ENCODE results near the gene RAD51D. TPM values are rescaled to one million over a fixed set of nuclear protein-coding genes. Genes with fewer than 3 reads are reported as not detected.

Gene RAD51D
- total RNA-seq, 1 donor from 2014 or later, result 11.1 TPM

- Mint-ChIP-seq H3K4me3 (ENCODE audit: unreplicated experiment) (no peak overlapping the region), H3K27ac (ENCODE audit: unreplicated experiment) (no peak overlapping the region), H3K9me3 (ENCODE audit: low read depth) (no peaks in the 10 kb centered on the region), H3K27me3 (ENCODE audit: low read depth) (no peaks in the 10 kb centered on the region), H3K36me3 (ENCODE audit: low read depth) (peaks cover 5% of the 10 kb centered on the region), H3K4me1 (ENCODE audit: low read depth) (peaks cover 23% of the 10 kb centered on the region)
- DNase-seq (ENCODE audit: low spot score), result no peak
- TF ChIP-seq CTCF (IDR thresholded peaks at IDR 0.05), result no peak
Measured at GRCh38 chr17:35053204-35053603, 66.5 kb downstream of the RAD51D start.

- peaks cover 23% of the 10 kb centered on the region for H3K4me1 Mint-ChIP-seq (ENCODE audit: low read depth)
- no peaks in the 10 kb centered on the region for H3K9me3 Mint-ChIP-seq (ENCODE audit: low read depth)
- no peak for TF ChIP-seq CTCF (IDR thresholded peaks at IDR 0.05)
- no peak overlapping the region for H3K27ac Mint-ChIP-seq (ENCODE audit: unreplicated experiment)
- H3K27me3 Mint-ChIP-seq (ENCODE audit: low read depth), result no peaks in the 10 kb centered on the region
- no peak overlapping the region for H3K4me3 Mint-ChIP-seq (ENCODE audit: unreplicated experiment)
- DNase-seq (ENCODE audit: low spot score), result no peak
- peaks cover 5% of the 10 kb centered on the region for H3K36me3 Mint-ChIP-seq (ENCODE audit: low read depth)
Measured at GRCh38 chr17:35052780-35053179, 66.9 kb downstream of the RAD51D start.

- H3K36me3 Mint-ChIP-seq (ENCODE audit: low read depth), result peaks cover 5% of the 10 kb centered on the region
- no peak for TF ChIP-seq CTCF (IDR thresholded peaks at IDR 0.05)
- H3K9me3 Mint-ChIP-seq (ENCODE audit: low read depth), result no peaks in the 10 kb centered on the region
- H3K27ac Mint-ChIP-seq (ENCODE audit: unreplicated experiment), result peak overlapping the region; percentile 10
- no peak for DNase-seq (ENCODE audit: low spot score)
- peaks cover 23% of the 10 kb centered on the region for H3K4me1 Mint-ChIP-seq (ENCODE audit: low read depth)
- no peak overlapping the region for H3K4me3 Mint-ChIP-seq (ENCODE audit: unreplicated experiment)
- H3K27me3 Mint-ChIP-seq (ENCODE audit: low read depth), result no peaks in the 10 kb centered on the region
Measured at GRCh38 chr17:35052241-35052610, 67.4 kb downstream of the RAD51D start.

GRCh38 chr17:35051579-35052240 lies 68.0 kb downstream of the RAD51D start:
- Mint-ChIP-seq H3K36me3 (ENCODE audit: low read depth) (peaks cover 5% of the 10 kb centered on the region), H3K9me3 (ENCODE audit: low read depth) (no peaks in the 10 kb centered on the region), H3K27ac (ENCODE audit: unreplicated experiment) (peak overlapping the region; percentile 10), H3K4me3 (ENCODE audit: unreplicated experiment) (no peak overlapping the region), H3K27me3 (ENCODE audit: low read depth) (no peaks in the 10 kb centered on the region), H3K4me1 (ENCODE audit: low read depth) (peaks cover 23% of the 10 kb centered on the region)
- no peak for DNase-seq (ENCODE audit: low spot score)
- no peak for TF ChIP-seq CTCF (IDR thresholded peaks at IDR 0.05)

GRCh38 chr17:35051183-35051578 lies 68.5 kb downstream of the RAD51D start:
- TF ChIP-seq CTCF (IDR thresholded peaks at IDR 0.05), result no peak
- Mint-ChIP-seq H3K36me3 (ENCODE audit: low read depth) (peaks cover 5% of the 10 kb centered on the region), H3K4me3 (ENCODE audit: unreplicated experiment) (no peak overlapping the region), H3K27ac (ENCODE audit: unreplicated experiment) (peak overlapping the region; percentile 10), H3K4me1 (ENCODE audit: low read depth) (peaks cover 26% of the 10 kb centered on the region), H3K27me3 (ENCODE audit: low read depth) (no peaks in the 10 kb centered on the region), H3K9me3 (ENCODE audit: low read depth) (no peaks in the 10 kb centered on the region)
- DNase-seq (ENCODE audit: low spot score), result no peak
